ENCODE measurements around the gene CTDSPL. TPM values are rescaled to one million over a fixed set of nuclear protein-coding genes. Genes with fewer than 3 reads are reported as not detected.

The CTDSPL gene
- total and polyA plus RNA-seq, 10 of the 15 experiments (the other 5 are each of a cell fraction or from before 2014, with no cell fraction given), result 0.05 to 0.51 (median 0.18) TPM; not detected in 6

DNA sequence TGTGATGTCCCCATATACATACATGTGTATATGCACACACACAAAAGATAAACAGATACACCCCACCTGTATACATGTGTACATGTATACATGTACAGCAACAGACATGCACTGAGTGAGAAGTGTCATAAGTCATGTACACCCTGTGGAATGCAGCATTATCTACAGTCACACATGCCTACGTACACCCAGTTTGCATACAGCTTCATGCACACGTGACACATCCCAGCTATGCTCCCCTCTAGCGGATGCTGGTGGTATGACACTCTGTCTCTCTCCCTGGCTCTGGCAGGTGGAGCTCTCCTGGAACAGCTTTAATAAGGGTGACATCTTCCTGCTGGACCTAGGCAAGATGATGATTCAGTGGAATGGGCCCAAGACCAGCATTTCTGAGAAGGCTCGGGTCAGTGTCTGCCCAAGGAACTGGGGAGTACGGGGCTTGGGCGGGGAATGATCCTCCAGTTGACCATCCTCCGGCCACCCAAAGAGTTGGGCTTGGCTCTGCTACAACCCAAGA is 135.2 kb downstream of the CTDSPL start (continued):
- TF ChIP-seq BCLAF1 (IDR thresholded peaks at IDR 0.05) (no peak), IKZF2 (IDR thresholded peaks at IDR 0.05) (peak in 1 of 2 experiments; percentile 49; a peak in 1 of 4 replicates), SMAD1 (IDR thresholded peaks at IDR 0.05; ENCODE audit: low read depth, partially characterized antibody) (no peak), REST (IDR thresholded peaks at IDR 0.05; ENCODE audit: low read depth, low read length) (no peak), SIX5 (IDR thresholded peaks at IDR 0.05; ENCODE audit: low read depth, low read length, severe bottlenecking) (no peak), SPI1 (IDR thresholded peaks at IDR 0.05; ENCODE audit: borderline replicate concordance, insufficient read depth, low read depth, low read length) (no peak), FOS (IDR thresholded peaks at IDR 0.05; ENCODE audit: borderline replicate concordance, extremely low read depth, insufficient read length) (no peak), RAD21 (IDR thresholded peaks at IDR 0.05; ENCODE audit: insufficient read depth, low read depth, low read length) (peak; percentile 39; the same call in 1 of the 2 replicates), MTA2 (IDR thresholded peaks at IDR 0.05; ENCODE audit: low read depth) (no peak), YBX1 (IDR thresholded peaks at IDR 0.05) (no peak), IRF4 (IDR thresholded peaks at IDR 0.05; ENCODE audit: low read depth, low read length) (peak; percentile 77; the same call in 1 of the 2 replicates), YY1 (IDR thresholded peaks at IDR 0.05; ENCODE audit: low read depth, low read length) (peak; percentile 57; the same call in 1 of the 2 replicates), PAX5 (IDR thresholded peaks at IDR 0.05; ENCODE audit: borderline replicate concordance, low read depth, low read length) (0 out of 2 replicates have a peak, but pooled peaks have one; percentile 23), CREB1 (IDR thresholded peaks at IDR 0.05; ENCODE audit: low read depth) (peak; percentile 38; the same call in 1 of the 2 replicates), CTCF (IDR thresholded peaks at IDR 0.05 in 2 of 3, conservative IDR thresholded peaks at IDR 0.05 in 1 of 3; ENCODE audit: control insufficient read depth in 2 of 3, extremely low read depth in 1 of 3, insufficient read depth in 1 of 3, low read depth in 3 of 3, low read length in 3 of 3) (peak; percentile 93 to 99 (median 97)), ZNF207 (IDR thresholded peaks at IDR 0.05; ENCODE audit: borderline replicate concordance) (no peak)
- TF ChIP-seq, protein P1, sequence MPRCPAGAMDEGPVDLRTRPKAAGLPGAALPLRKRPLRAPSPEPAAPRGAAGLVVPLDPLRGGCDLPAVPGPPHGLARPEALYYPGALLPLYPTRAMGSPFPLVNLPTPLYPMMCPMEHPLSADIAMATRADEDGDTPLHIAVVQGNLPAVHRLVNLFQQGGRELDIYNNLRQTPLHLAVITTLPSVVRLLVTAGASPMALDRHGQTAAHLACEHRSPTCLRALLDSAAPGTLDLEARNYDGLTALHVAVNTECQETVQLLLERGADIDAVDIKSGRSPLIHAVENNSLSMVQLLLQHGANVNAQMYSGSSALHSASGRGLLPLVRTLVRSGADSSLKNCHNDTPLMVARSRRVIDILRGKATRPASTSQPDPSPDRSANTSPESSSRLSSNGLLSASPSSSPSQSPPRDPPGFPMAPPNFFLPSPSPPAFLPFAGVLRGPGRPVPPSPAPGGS (IDR thresholded peaks at IDR 0.05; ENCODE audit: borderline replicate concordance, insufficient read depth, low read depth, low read length, poor library complexity, severe bottlenecking), result no peak
- TF ChIP-seq, protein P2, sequence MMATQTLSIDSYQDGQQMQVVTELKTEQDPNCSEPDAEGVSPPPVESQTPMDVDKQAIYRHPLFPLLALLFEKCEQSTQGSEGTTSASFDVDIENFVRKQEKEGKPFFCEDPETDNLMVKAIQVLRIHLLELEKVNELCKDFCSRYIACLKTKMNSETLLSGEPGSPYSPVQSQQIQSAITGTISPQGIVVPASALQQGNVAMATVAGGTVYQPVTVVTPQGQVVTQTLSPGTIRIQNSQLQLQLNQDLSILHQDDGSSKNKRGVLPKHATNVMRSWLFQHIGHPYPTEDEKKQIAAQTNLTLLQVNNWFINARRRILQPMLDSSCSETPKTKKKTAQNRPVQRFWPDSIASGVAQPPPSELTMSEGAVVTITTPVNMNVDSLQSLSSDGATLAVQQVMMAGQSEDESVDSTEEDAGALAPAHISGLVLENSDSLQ (IDR thresholded peaks at IDR 0.05), result peak; percentile 62

Data from GM12878 (cell line).